B cell (primary cell): Measurements from ENCODE around the gene KRT14. TPM values are rescaled to one million over a fixed set of nuclear protein-coding genes. Genes with fewer than 3 reads are reported as not detected.

Source experiments
- ATAC-seq: fragments of 200-7000 bp; cut with Tn5 transposase; one replicate; pipeline ENCODE4 v1.10.0; 2021; ENCODE audit warnings: low read depth, mild to moderate bottlenecking, moderate number of reproducible peaks, moderate library complexity
- CTCF ChIA-PET: fragments of 350-600 bp; sonication (Branson Sonifier 250); formaldehyde crosslinking; loops from one replicate; lab custom pipeline; 2021; ENCODE audit warnings: antibody characterized with exemption, inconsistent platforms; lab: Charles Lee
- POLR2A ChIA-PET: fragments of 350-600 bp; sonication (Branson Sonifier 250); formaldehyde crosslinking; loops from one replicate; lab custom pipeline; 2021; ENCODE audit warnings: antibody characterized with exemption; lab: Charles Lee
- DNase-seq: peaks from one replicate; pipeline ENCODE4 v3.0.0; 2013
- H2AFZ ChIP-seq: 2 replicates; pipeline ENCODE4 v1.6.1; 2012; ENCODE audit warnings: mild to moderate bottlenecking, low read depth, low read length; ENCODE audit not compliant: insufficient read depth, poor library complexity, severe bottlenecking
- H3K27ac ChIP-seq, 2 donors: 1 replicate in 1 of 2; 2 replicates in 1 of 2; pipeline ENCODE4 v1.5.1; 2012 to 2013; ENCODE audit warnings: low read length in 2 of 2, mild to moderate bottlenecking in 2 of 2, moderate library complexity in 1 of 2
- H3K27me3 ChIP-seq, 4 experiments: fragments of 200-600 bp in 1 of 4; sonication (generic) in 1 of 4; replicated peaks in 1 of 4; 1 replicate in 2 of 4; 2 replicates in 2 of 4; pipeline versions ENCODE4 v1.6.1 to v1.7.0; 2013 to 2016; ENCODE audit warnings: low read length in 3 of 4, mild to moderate bottlenecking in 2 of 4, mixed read lengths in 1 of 4, moderate library complexity in 1 of 4; ENCODE audit not compliant: insufficient read depth in 4 of 4, control insufficient read depth in 3 of 4; ENCODE audit errors: control extremely low read depth in 1 of 4
- H3K36me3 ChIP-seq, 2 experiments: replicated peaks in 1 of 2; 1 replicate in 1 of 2; 2 replicates in 1 of 2; pipeline versions ENCODE4 v1.6.1 to v1.7.1; 2013; ENCODE audit warnings: low read length in 1 of 2; ENCODE audit not compliant: insufficient read depth in 2 of 2, control insufficient read depth in 1 of 2; ENCODE audit errors: control extremely low read depth in 1 of 2, extremely low read depth in 1 of 2
- H3K4me1 ChIP-seq, 2 donors: fragments of 200-600 bp in 1 of 2; sonication (generic) in 1 of 2; 1 replicate in 1 of 2; 2 replicates in 1 of 2; pipeline versions ENCODE4 v1.5.1 to v1.6.1; 2013 to 2017; ENCODE audit warnings: low read length in 2 of 2; ENCODE audit not compliant: control insufficient read depth in 2 of 2, insufficient read depth in 2 of 2
- H3K4me2 ChIP-seq: replicated peaks from 2 replicates; pipeline ENCODE3; 2012; ENCODE audit warnings: mild to moderate bottlenecking, low read depth, low read length; ENCODE audit not compliant: poor library complexity, severe bottlenecking
- H3K4me3 ChIP-seq, 5 experiments: fragments of 200-600 bp in 1 of 5; sonication (generic) in 1 of 5; 1 replicate in 3 of 5; 2 replicates in 2 of 5; pipeline versions ENCODE4 v1.5.1 to v1.7.0; 2011 to 2016; ENCODE audit warnings: low read length in 4 of 5, mild to moderate bottlenecking in 4 of 5, low read depth in 2 of 5, control low read depth in 1 of 5, moderate library complexity in 1 of 5; ENCODE audit not compliant: insufficient read depth in 1 of 5; ENCODE audit errors: control extremely low read depth in 1 of 5, extremely low read depth in 1 of 5
- H3K79me2 ChIP-seq: fragments of 200-600 bp; sonication (generic); one replicate; pipeline ENCODE4 v1.6.0; 2016; ENCODE audit warnings: low read length; ENCODE audit not compliant: control insufficient read depth, insufficient read depth
- H3K9ac ChIP-seq: fragments of 200-600 bp; sonication (generic); 2 replicates; pipeline ENCODE4 v1.6.1; 2017; ENCODE audit warnings: mild to moderate bottlenecking, low read length, moderate library complexity
- H3K9me3 ChIP-seq, 3 donors: one replicate each; pipeline versions ENCODE4 v1.6.1 to v1.7.1; 2013; ENCODE audit warnings: low read length in 2 of 3; ENCODE audit not compliant: control insufficient read depth in 2 of 3, insufficient read depth in 1 of 3; ENCODE audit errors: control extremely low read depth in 1 of 3
- H4K20me1 ChIP-seq: 2 replicates; pipeline ENCODE4 v1.6.0; 2012; ENCODE audit warnings: mild to moderate bottlenecking, low read length; ENCODE audit not compliant: insufficient read depth, control insufficient read depth, poor library complexity, severe bottlenecking
- H3K27ac Mint-ChIP-seq: one replicate; pipeline ENCODE4 v1.8.0; 2021; ENCODE audit warnings: mixed read lengths
- H3K27me3 Mint-ChIP-seq: one replicate; pipeline ENCODE4 v1.8.0; 2021; ENCODE audit warnings: mixed read lengths
- H3K4me1 Mint-ChIP-seq: one replicate; pipeline ENCODE4 v1.8.0; 2021; ENCODE audit warnings: mixed read lengths
- H3K4me3 Mint-ChIP-seq: one replicate; pipeline ENCODE4 v1.8.0; 2021; ENCODE audit warnings: mixed read lengths
- H3K9me3 Mint-ChIP-seq: one replicate; pipeline ENCODE4 v1.8.0; 2022; ENCODE audit warnings: mixed read lengths; ENCODE audit not compliant: insufficient read depth
- CTCF ChIP-seq: fragments of 200-600 bp; IDR thresholded peaks from one replicate; pipeline ENCODE4 v1.8.0; 2022; ENCODE audit warnings: antibody characterized with exemption, mild to moderate bottlenecking
- EZH2 ChIP-seq: IDR thresholded peaks from 2 replicates; pipeline ENCODE4 v1.6.1; 2012; ENCODE audit warnings: borderline replicate concordance, low read depth, mild to moderate bottlenecking, moderate library complexity, low read length; ENCODE audit not compliant: insufficient read depth, poor library complexity, severe bottlenecking
- WGBS: methylation state at CpG from one replicate; pipeline ENCODE4 v1.1.5; 2013; ENCODE audit warnings: missing lambda C conversion rate; ENCODE audit not compliant: insufficient coverage; 5-methylcytosine and 5-hydroxymethylcytosine counted together
- intact Hi-C: fragments of 100-400 bp; cut with micrococcal nuclease; formaldehyde crosslinking; loops from one replicate; pipeline ENCODE4 v1.10.0; 2022
- polyA plus RNA-seq: library from polyadenylated mRNA; depleted of rRNA; stranded (reverse); fragments of >200 nt; gene quantifications from 2 replicates; pipeline ENCODE4 v1.2.3, GENCODE V29; 2012
- total RNA-seq, 2 donors: library from RNA; stranded (reverse); fragments of 120-200 nt in 1 of 2; gene quantifications; 1 replicate in 1 of 2; 2 replicates in 1 of 2; pipeline versions ENCODE4 v1.2.3 to v1.2.4, GENCODE V29; 2013 to 2022

The KRT14 gene
- total and polyA plus RNA-seq, 2 donors (not counting 1 experiment from before 2014, with no cell fraction given): not detected

DNA sequence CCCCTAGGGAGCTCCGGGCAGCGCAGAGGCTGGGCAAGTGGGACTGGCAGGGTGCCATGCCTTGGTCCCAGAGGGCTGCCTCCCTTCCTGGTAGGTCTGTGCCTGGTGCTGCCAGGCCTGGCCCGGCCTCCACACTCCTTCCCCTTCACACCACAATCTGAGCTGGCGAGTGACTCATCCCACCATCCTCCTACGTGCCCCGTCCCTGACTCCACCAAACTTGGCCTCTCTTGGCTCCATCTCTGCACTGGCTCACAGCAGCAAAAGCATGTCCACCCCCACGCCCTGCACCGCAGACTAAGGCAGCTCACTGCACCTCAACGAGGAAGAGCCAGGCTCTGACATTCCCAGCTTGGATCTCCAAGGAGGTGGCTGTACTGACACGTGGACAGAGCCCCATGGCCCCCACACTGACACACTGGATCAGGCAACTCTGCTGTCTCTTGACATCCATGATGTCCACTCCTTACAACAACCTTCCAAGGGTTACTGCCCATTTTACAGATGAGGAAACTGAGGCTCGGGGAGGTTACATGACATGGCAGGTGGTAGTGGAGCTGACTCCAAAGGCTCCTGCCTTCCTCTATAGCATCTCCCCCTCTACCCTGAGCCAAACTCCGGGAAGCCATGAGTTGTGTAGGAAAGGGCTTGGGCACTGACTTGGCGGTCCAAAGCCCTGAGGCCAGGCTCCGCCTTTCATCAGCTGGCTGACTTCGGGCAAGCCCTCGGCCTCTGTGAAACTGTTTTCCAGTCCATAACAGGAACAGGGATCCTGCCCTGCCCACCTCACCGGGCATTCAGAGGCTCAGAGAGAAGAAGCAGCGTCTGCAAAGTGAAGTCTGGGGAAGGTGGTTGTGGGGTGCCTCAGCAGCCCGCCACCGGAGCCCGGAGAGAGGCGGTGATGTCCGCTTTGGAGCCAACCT, 38.5 kb downstream of the KRT14 start:
- H3K4me1 Mint-ChIP-seq: peaks cover 8% of the 10 kb centered on the region
- intact Hi-C loops: no loop called here
- Histone ChIP-seq H2AFZ (peak overlapping the region; percentile 63), H3K4me3 (peak overlapping the region in 1 of 5 experiments; percentile 5), H3K36me3 (no peaks in the 10 kb centered on the region), H3K27me3 (peaks cover 0 to 36% (median 7%) of the 10 kb centered on the region in 4 experiments), H3K9ac (no peak overlapping the region), H3K4me1 (peaks cover 8 to 13% of the 10 kb centered on the region in 2 donors), H3K27ac (no peak overlapping the region), H3K9me3 (peaks cover 0 to 22% (median 0%) of the 10 kb centered on the region in 3 donors), H3K4me2 (peak overlapping the region; percentile 70), H3K79me2 (no peaks in the 10 kb centered on the region), H4K20me1 (no peaks in the 10 kb centered on the region)
- no peak overlapping the region for H3K27ac Mint-ChIP-seq
- POLR2A ChIA-PET: no interaction called here
- no peak for TF ChIP-seq CTCF
- no peak for TF ChIP-seq EZH2
- DNase-seq: no peak
- 33% methylated on average over 21 of the region's 23 CpGs for WGBS
- H3K9me3 Mint-ChIP-seq: no peaks in the 10 kb centered on the region
- CTCF ChIA-PET: interaction anchor here (1.0 to 4.5 kb wide), 15 partner anchors 8 to 933 kb away, joined by 3 to 68 read pairs (median 8); no protein-coding TSS in a partner anchor
- H3K27me3 Mint-ChIP-seq: peaks cover 44% of the 10 kb centered on the region
- ATAC-seq: no peak
- H3K4me3 Mint-ChIP-seq: no peak overlapping the region

- no peak overlapping the region for H3K27ac Mint-ChIP-seq
- Histone ChIP-seq H3K27ac (no peak overlapping the region), H3K36me3 (no peaks in the 10 kb centered on the region), H3K4me2 (no peak overlapping the region), H4K20me1 (no peaks in the 10 kb centered on the region), H3K27me3 (peaks cover 0 to 31% (median 7%) of the 10 kb centered on the region in 4 experiments), H3K4me1 (peaks cover 8 to 13% of the 10 kb centered on the region in 2 donors), H3K79me2 (no peaks in the 10 kb centered on the region), H2AFZ (no peak overlapping the region), H3K4me3 (no peak overlapping the region), H3K9me3 (peaks cover 0 to 22% (median 0%) of the 10 kb centered on the region in 3 donors), H3K9ac (no peak overlapping the region)
- ATAC-seq (no peak), DNase-seq (no peak)
- ChIA-PET CTCF (interaction anchor here (1.6 to 4.5 kb wide), 5 partner anchors 116 to 923 kb away, joined by 4 to 50 read pairs (median 20); no protein-coding TSS in a partner anchor), POLR2A (no interaction called here)
- H3K27me3 Mint-ChIP-seq: peaks cover 37% of the 10 kb centered on the region
- peaks cover 8% of the 10 kb centered on the region for H3K4me1 Mint-ChIP-seq
- H3K4me3 Mint-ChIP-seq: no peak overlapping the region
- no peaks in the 10 kb centered on the region for H3K9me3 Mint-ChIP-seq
- no peak for TF ChIP-seq EZH2
- TF ChIP-seq CTCF: no peak
- intact Hi-C loops: no loop called here
- 56% methylated on average over 9 of the region's 9 CpGs for WGBS
Measured at GRCh38 chr17:41547378-41547841, 39.3 kb downstream of the KRT14 start.
